ENCODE measurements around the gene DISC1.

The DISC1 gene

DNA sequence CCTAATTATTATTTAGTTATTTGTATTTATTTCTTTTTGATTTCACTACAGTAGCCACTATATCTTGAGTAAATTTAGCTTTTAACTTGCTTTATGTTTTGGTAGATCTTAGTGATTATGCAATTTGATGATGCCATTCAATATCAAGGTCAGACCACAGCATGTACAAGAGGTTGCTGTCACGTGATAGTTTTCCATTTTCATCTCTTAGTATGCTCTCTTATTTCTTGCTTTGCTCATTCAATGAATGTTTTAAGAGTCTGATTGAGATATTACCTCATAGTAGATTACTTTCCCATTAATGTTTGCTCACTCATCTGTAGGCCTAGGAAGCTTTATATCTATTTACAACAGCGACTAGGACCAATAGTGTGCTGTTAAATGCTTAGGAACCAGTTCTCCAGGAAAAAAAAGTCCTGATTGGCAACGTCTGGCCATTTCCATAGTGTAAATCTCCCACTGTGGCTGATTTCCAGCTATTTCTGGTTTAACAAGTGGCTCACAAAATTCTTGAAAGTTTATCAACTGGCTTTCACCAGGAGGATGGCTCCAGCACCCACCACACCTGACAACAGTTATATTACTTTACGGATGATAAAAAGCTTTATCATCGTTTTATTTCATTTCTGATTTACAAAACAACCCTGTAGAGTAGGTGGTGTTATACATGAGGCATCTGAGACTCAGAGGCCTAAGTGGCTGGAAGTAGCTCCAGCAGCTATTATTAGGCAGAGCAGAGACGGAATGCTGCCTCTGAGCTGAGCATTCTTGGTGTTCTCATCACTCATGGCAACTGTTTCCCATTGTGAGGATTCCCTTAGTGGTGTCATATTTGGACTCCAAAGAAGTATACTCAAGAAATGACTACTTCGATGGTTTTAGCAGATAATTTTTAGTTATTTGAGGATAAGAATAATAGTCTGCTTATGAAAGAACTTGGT, 235.2 kb downstream of the DISC1 start:
- no peak for DNase-seq

DNA sequence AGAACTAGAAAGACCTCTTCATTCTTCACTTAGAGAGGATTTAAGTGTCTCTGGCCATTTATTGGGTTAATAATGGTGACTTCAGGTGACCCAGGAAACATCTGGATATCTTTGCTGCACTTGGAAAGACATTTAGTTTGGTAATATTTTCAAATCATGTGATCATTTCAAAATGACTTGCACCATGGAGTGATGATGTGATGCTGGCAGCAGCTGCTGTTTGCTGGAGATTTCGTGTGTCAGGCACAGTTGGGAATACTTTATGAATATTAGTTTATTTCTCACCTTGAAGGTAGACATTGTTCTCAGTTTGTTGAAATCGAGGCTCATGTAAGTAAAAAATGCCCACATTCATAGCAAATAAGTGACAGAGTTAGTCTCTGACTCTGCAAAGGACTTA, 236.0 kb downstream of the DISC1 start:
- DNase-seq = no peak

DNA sequence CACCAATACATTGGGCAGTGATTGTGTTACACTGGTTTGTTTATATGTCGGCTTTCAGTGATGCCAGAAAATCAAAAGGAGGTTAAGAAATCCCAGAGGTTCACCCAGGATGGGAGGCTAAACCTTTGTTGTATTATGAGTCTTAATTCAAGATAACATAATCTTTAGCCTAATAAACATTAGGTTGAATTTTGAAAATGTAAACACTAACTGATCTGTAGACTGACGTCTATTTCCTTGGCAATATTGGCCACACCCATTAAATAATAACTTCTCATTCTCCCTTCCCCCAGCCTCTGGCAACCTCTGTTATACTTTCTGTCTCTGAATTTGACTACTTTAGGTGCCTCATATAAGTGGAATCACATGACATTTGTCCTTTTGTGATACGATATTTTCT, 238.7 kb downstream of the DISC1 start:
- no peak for DNase-seq

DNA sequence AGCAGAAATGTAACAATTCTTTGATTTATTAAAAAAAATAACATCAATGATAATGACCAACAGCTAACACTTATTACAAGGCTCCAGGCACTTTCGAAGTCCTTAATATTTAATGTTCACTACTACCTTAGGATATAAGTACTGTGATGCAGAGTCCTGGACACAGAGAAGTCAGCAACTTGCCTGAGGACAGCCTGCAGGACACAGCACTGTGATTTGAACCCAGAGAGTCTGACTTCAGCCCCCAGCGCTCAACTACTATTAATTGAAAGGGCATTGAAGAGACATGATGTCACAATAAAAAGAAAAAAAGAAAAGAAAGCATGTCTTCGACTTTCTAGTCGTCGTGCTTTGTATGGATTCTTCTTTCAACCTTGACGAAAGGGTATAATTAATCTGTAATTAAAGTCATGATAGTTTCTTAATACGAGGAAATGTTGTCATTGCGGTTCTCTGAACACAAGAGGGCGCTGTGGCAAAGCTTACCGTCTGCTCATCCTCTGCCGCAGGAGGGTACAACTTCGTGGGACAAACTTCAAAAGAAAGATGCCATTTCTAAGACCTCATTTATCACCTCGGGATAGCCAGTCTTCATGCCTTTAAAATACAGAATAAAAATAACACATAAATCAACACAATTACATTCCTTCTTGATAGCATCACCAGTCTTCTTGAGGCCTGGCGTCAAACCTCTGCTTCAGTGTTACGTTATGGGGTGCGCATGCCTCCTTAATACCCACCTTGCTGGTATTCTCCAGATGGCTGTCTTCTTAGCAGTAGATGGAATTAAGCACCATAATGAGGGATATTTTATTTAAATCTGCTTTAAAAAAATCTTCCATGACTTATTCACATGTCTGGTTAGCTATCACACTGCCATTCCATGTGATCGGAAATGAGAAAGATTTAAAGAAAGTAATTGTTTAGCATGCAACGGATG, 240.1 kb downstream of the DISC1 start:
- peak; percentile 74 for DNase-seq

DNA sequence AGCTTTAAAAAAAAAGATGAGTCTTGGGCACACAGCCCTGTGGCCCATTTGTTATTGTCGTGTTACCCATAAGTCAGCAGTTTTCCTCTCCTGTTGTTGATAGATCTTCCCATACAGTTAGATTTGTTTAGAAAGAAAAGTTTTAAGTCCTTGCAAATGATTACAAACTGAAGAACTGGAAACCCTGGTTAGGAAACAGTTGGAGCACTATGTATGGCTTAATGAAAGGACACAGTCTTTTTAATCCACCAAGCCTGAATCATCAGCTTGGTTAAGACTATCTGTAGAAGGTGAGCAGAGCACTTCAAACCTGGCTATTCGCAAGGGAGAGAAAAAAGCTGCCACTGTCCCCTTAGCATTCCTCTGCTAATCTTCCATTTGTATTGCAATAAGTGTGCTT, 241.0 kb downstream of the DISC1 start:
- no peak for DNase-seq

DNA sequence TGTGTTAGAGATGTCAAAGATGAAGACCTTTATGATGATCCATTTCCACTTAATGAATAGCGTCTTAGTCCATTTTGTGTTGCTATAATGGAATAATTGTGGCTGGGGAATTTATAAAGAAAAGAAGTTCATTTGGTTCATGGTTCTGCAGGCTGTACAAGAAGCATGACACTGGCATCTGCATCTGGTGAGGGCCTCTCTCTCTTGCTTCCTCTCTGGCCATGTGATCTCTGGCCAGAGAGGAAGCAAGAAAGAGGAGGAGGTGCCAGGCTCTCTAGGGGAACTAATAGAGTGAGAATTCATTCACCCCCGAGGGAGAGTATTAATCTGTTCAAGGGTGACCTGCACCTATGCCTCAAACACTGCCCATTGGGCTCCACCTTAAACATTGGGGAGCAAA, 242.8 kb downstream of the DISC1 start:
- no peak for DNase-seq

DNA sequence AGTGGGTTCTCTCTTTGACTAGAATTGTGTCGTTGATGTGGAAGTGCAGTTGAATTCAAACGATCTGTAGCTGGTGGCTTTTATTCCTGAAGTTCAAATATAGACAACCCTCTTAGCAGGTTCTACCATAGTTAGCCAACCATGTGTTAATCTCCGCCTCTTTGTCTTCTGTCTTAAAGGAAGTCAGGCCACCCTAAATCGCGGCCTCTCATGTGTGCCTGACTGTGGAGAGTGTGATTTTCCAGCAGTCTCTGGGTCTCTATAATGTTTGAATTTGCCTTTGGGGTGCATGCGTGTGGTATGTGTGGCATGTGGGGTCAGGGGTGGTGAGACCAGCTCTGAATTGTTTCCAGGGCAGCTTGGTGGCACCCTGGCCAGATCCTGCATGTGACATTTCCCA, 244.9 kb downstream of the DISC1 start:
- DNase-seq = no peak

DNA sequence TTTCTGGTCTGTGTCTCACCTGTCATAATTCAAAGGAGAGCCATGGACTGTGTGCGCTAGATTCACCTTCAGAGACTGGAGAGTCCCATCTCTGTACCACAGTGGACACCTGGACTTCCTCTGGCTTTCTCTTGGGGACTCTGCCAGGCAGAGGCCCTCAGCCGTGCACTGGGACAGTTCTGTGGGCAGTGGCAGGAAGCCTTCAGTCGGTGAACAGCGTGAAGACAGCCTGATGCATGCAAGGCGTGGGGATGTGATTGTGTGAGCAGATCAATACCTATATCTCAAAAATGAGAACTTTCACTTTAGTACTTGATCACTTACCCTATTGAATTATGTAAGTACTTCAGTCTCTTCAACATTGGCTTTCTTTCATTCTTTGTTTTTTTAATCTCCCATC, 245.3 kb downstream of the DISC1 start:
- no peak for DNase-seq

DNA sequence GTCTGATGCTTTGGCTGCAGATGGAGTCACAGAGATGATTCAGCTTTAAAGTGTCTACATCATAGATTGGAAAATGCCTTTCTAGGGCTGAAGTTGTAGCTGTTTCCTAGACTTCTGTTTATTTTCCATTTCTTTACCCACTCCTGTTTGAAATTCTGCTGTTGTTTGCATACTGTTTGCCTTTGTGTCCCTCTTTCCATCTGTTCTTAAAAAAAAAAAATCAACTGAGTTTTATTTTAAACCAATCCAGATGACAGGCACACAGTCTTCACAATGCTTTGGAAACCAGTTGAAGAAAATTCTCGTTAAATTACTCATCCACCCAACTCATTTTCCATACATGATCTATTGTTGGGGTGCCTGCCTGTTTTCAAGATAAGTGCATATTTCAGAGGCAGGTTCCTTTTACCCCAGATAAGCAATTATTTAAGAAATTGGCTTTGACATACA, 245.9 kb downstream of the DISC1 start:
- DNase-seq = no peak

DNA sequence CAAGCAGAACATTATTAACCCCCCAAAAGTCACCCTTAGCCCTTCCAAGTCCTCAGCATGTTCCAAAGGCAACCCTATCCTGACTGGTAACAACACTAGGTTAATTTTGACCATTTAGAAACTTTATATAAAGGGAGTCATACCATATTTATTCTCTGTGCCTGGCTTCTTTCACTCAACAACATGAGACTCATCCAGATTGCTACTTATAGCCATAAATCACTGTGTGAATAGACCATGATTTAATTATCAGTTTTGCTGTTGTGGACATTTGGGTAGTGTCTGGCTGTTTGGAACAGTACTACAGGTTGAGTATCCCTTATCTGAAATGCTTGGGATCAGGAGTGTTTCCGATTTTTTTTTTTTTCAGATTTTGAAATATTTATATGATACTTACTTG, 252.1 kb downstream of the DISC1 start:
- no peak for DNase-seq

DNA sequence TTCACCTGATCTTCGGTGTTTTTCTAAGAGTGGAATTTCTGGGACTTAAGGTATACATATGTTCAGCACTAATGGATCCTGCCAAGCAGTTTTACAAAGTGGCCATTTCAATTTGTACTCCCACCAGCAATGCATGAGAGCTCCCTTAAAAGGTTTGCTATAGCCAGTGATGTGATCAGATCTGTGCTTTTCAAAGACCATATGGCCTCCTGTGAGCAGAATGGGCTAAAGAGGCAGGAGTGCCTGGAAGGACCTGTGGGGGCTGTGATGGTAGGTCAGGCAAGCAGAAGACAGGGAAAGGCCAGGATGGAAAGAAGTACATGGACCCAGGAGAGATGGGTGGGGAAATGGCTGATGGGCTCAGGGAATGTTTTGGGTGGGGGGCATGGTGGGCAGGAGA, 252.7 kb downstream of the DISC1 start:
- DNase-seq = no peak

DNA sequence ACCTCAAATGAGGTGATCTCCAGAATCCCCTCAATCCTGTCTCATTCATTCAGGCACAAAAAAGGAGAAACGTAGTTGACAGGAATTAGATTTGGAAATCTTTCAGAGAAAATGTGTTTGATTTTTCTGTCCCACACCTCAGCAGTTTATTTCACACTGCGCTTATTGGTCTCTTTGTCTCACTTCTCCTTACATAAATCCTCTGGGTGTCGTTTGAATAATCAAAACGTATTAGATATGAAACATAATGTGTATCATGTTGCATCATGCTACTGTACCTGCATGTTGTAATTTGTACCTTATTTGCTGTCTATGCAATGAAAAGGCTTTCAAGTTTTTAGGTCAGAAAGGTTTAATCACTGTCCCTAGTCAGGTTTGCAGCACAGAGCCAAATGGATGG, 255.7 kb downstream of the DISC1 start:
- DNase-seq = no peak

DNA sequence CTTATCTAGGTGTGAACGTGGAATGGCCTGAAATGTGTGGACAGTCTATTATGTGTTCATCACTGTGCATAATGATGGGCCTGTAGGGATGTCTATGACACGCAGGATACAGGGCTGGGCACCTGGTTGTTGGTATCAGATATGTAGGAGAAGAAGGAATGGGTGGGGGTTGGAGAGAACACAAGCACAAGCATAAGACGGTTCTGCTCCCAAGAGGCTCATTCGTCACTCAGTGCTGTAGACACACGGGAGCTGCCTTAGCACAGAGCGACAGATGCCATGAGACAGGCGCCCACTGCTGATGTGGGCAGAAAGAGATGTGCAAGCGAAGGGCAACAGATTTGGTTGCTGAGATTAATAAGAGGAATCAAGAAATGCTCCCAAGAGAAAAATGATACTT, 256.2 kb downstream of the DISC1 start:
- DNase-seq = no peak

DNA sequence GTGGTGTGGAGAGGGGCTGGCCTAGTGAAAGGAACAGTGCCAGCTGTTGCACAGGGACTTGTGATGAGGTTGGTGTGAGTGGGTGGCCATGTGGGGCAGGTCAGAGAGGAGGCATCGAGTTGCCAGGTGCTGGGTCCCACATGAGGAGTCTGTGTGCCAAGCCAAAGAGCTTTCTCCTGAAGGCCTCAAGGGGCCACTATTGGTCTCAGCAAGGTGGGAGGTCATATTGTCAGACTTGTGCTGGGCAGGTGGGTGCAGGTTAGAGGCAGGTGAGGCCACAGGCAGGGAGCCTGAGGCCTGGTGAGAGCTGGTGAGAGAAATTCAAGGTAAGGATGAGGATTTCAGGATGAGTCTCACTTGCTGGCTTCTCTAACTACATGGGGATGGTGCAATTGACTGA, 256.8 kb downstream of the DISC1 start:
- DNase-seq = peak; percentile 27

DNA sequence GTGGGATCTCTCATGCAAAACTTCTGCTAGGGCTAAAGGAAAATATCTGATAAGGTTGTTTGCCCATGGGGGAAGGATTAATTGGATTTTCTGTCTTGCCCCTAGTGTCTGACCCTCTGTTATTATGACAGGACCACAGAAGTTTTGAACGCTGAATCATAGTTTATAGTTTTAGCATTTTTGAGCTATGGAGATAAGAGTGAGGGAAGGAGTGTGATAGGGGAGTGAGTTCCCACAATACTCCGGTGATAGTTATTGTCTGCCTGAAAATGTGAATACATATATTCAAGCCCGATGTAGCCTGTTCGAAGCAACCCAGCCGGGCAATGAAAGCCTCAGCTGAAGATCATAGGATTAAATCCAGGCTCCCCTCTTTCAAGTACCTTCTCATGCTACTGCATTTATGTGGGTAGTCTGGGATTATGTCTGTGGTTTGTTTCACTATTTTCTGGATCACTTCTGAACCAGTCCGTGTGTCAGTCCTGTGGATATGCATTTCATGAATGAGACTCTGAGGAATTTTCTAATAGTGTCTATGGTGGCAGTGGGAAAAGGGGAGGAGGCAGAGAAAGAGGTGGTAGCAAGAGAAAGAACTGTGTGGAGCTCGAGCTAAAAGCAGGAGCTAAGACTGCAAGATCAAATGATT, 258.7 kb downstream of the DISC1 start:
- no peak for DNase-seq

DNA sequence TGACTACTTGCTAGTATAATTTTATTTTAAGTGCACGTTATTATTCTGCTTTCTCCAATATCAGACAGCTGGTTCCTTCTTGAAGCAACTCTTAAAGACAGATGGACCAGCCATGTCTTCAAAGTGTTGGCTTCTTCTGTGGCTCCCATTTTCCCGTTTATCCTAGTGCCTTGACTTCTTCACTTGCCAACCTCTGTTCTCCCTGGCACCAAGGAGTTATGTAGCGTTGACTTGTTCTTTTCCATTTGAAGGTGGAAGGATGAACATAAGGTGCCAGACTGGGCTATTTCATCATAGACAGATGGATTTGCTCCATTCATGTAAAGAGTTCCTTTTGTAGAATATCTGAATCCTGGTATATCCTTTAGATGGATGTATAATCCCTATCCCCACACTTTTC, 260.6 kb downstream of the DISC1 start:
- DNase-seq = no peak

DNA sequence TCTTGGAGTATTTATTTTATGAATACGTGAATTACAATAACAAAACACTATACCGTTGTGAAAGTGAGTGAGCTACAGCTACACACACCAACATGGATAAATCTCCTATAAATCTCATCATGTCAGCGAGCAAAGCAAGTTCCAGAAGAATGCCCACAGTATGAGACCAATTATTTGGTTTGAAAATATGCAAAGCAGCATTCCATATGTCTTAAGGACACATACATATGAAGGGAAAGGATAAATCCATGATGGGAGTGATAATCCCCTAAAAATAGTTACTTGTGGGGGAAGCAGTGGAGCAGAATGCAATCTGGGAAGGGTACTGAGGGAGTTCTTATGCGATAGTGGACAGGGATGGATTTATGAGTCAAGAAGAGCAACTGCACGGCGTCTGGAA, 261.3 kb downstream of the DISC1 start:
- no peak for DNase-seq

DNA sequence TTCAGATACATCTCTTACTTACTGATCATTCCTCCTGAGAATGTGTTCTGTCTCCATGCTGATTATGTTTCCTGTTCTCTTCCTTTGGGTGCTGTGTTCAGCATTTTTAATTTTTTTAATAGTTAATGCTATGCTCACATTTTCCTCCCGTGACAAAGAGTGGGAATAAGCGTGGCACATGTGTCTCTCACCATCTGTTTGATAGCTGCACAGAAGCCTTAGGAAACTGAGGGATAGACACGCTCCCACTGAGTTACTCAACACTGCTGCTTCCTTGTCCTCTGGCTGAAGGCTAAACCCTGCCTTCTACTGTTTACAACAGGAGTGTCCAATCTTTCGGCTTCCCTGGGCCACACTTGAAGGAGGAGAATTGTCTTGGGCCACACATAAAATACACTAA, 264.2 kb downstream of the DISC1 start:
- no peak for DNase-seq

DNA sequence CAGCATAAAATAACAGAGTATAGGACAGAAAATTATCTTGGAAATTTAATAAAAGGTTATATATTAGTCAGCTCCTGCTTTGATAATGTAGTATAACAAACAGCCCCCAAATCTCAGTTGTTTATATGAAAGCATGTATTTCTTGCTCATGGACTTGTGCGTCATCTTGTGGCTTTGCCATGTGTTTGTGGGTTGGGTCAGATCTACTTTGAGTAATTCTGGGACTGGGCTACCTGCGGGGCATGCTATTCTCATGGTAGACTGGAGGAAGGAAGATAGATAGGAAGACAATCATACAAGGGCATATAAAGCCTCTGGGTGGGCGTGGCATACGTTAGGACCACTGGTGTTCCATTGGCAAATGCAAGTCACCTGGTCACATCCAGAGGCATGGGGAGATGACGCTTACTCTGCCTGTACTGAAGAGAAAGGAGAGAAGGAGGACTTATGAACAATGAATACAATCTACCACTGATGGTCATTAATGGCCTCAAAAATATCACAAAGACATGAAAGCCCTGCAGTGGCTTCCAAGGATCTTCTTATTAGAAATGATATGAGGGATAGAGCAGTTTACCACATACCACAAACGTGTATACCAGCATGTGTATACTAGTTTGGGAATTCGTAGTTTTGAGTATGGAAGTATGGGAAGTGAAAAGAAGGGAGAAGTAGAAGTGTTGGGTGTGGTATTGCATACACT, 267.0 kb downstream of the DISC1 start:
- DNase-seq = no peak

DNA sequence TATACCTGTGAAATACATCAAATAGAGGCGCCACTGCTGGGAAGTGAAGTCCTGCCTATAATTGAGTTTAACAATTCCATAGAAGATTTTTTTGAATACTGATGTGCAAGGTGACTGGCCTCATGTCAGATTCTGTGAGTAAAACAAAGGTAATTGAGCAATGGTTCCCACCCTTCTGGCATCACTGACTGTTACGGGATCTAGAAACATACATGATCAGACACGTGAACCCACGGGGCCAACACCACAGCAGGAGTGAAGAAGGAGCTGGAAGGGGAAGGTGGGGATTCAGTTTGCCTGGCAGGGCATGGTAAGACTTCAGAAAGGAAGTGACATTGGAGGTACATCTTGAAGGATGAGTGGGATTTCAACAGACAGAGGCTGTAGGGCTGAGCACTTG, 270.2 kb downstream of the DISC1 start:
- DNase-seq = no peak

DNA sequence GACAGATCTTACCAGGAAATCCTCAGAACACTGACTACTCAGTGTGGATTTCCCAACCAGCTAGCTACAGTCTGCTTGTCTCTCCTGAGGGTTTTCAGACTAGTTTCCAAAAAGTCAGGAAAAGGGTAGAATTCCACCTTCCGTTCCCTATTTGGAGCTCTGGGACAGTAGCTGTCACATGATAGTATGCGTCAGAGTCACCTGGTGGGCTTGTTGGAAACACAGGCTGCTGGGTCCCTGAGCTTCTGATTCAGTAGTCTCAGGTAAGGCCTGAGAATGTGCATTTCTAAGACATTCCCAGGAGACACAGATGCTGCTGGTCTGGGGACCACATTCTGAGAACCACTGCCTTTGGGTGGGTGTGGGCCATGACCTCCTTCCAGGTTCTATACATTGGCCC, 272.5 kb downstream of the DISC1 start:
- DNase-seq = no peak

DNA sequence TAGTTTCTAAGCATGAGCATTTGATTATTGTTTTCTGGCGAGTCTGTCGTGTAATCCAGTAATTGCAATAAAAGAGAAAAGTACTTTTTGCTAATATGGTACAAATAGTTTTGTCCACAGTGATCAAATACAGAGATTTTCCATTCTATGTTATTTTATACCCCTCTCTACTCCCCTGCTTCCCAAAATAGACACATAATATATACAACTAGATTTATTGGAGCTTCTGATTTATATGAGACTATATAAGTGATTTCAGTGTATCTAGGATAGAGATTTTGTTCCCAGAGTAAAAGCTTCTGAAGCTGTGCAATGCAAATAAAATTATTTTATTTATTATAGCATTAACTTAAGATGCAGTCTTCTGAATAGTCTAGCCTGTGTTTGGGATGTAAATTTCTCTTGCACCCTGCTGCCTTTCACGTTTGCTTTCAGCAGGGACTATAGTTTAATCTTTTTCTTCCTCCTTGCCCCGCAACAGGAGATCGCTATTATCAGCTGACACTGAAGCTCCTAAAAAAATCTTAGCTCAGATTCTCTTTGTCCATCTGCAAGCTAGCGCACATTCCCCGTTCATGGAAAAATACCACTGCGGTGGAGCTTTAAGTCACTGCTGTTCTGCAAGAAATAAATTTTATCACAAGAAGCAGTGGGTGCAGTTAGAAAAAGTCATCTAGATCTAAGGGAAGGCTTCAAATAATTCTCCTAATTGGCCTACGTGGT, 273.3 kb downstream of the DISC1 start:
- no peak for DNase-seq
